Mesenchymal stem cell (in vitro differentiated cells and primary cell): Measurements from ENCODE around the gene SNAP23.

Source experiments
- DNase-seq: peaks from one replicate; pipeline ENCODE4 v3.0.0-alpha.2; 2013
- H2AFZ ChIP-seq: one replicate; pipeline ENCODE4 v1.6.1; 2013; ENCODE audit warnings: low read depth, mild to moderate bottlenecking, control low read depth, inconsistent platforms, low read length, moderate library complexity
- H2AK5ac ChIP-seq: 2 replicates; pipeline ENCODE4 v1.6.1; 2013; ENCODE audit warnings: low read length, moderate library complexity, mild to moderate bottlenecking, inconsistent platforms; ENCODE audit not compliant: severe bottlenecking
- H2BK120ac ChIP-seq: one replicate; pipeline ENCODE4 v1.6.1; 2013; ENCODE audit warnings: low read depth, mild to moderate bottlenecking, inconsistent platforms, low read length, moderate library complexity
- H2BK12ac ChIP-seq, 2 experiments: one replicate each; pipeline ENCODE4 v1.6.1; 2013; ENCODE audit warnings: inconsistent platforms in 2 of 2, low read length in 2 of 2, mild to moderate bottlenecking in 2 of 2, moderate library complexity in 2 of 2, control low read depth in 1 of 2
- H2BK15ac ChIP-seq: one replicate; pipeline ENCODE4 v1.6.1; 2013; ENCODE audit warnings: mild to moderate bottlenecking, low read depth, inconsistent platforms; ENCODE audit not compliant: poor library complexity, severe bottlenecking
- H2BK5ac ChIP-seq: 2 replicates; pipeline ENCODE4 v1.6.1; 2013; ENCODE audit warnings: low read depth, mild to moderate bottlenecking, low read length, control low read depth, inconsistent platforms; ENCODE audit not compliant: poor library complexity, severe bottlenecking
- H3K14ac ChIP-seq, 2 experiments: one replicate each; pipeline ENCODE4 v1.6.1; 2013; ENCODE audit warnings: inconsistent platforms in 2 of 2, low read length in 2 of 2, control low read depth in 1 of 2, mild to moderate bottlenecking in 1 of 2, moderate library complexity in 1 of 2
- H3K18ac ChIP-seq, 2 experiments: one replicate each; pipeline ENCODE4 v1.6.1; 2013; ENCODE audit warnings: inconsistent platforms in 2 of 2, low read length in 2 of 2, control low read depth in 1 of 2, low read depth in 1 of 2, mild to moderate bottlenecking in 1 of 2
- H3K23ac ChIP-seq, 2 experiments: one replicate each; pipeline ENCODE4 v1.6.1; 2013; ENCODE audit warnings: inconsistent platforms in 2 of 2, low read length in 2 of 2, mild to moderate bottlenecking in 2 of 2, moderate library complexity in 2 of 2, control low read depth in 1 of 2
- H3K27ac ChIP-seq: 2 replicates; pipeline ENCODE4 v1.5.1; 2013; ENCODE audit warnings: mild to moderate bottlenecking, moderate library complexity, low read length, control low read depth, inconsistent platforms; ENCODE audit not compliant: poor library complexity, severe bottlenecking
- H3K27me3 ChIP-seq, 2 experiments: 2 replicates each; pipeline versions ENCODE4 v1.6.1 to v1.7.0; 2013; ENCODE audit warnings: low read length in 2 of 2, mild to moderate bottlenecking in 2 of 2, moderate library complexity in 2 of 2, control low read depth in 1 of 2, inconsistent platforms in 1 of 2; ENCODE audit not compliant: control insufficient read depth in 1 of 2, insufficient read depth in 1 of 2
- H3K36me3 ChIP-seq, 2 experiments: 2 replicates each; pipeline versions ENCODE4 v1.6.1 to v1.7.0; 2013; ENCODE audit warnings: low read length in 2 of 2, control low read depth in 1 of 2, inconsistent platforms in 1 of 2, low read depth in 1 of 2, mild to moderate bottlenecking in 1 of 2; ENCODE audit not compliant: insufficient read depth in 2 of 2, control insufficient read depth in 1 of 2
- H3K4ac ChIP-seq, 2 experiments: one replicate each; pipeline ENCODE4 v1.6.1; 2013; ENCODE audit warnings: inconsistent platforms in 2 of 2, low read length in 2 of 2, mild to moderate bottlenecking in 2 of 2, moderate library complexity in 2 of 2, control low read depth in 1 of 2, low read depth in 1 of 2
- H3K4me1 ChIP-seq: 2 replicates; pipeline ENCODE4 v1.6.1; 2013; ENCODE audit warnings: low read depth, low read length, control low read depth; ENCODE audit not compliant: control insufficient read depth, insufficient read depth
- H3K4me2 ChIP-seq: 2 replicates; pipeline ENCODE4 v1.6.1; 2013; ENCODE audit warnings: low read length, mild to moderate bottlenecking, inconsistent platforms; ENCODE audit not compliant: poor library complexity, severe bottlenecking
- H3K4me3 ChIP-seq, 2 experiments: 2 replicates each; pipeline versions ENCODE4 v1.5.1 to v1.7.0; 2013; ENCODE audit warnings: low read length in 2 of 2, mild to moderate bottlenecking in 2 of 2, control low read depth in 1 of 2, low read depth in 1 of 2; ENCODE audit not compliant: insufficient read depth in 1 of 2
- H3K79me1 ChIP-seq: replicated peaks from 2 replicates; pipeline ENCODE4 v1.6.1; 2013; ENCODE audit warnings: mild to moderate bottlenecking, control low read depth, low read length, inconsistent platforms; ENCODE audit not compliant: poor library complexity, severe bottlenecking
- H3K9ac ChIP-seq: 2 replicates; pipeline ENCODE4 v1.7.0; 2013; ENCODE audit warnings: mild to moderate bottlenecking, low read length, moderate library complexity
- H3K9me3 ChIP-seq: 2 replicates; pipeline ENCODE4 v1.7.0; 2013; ENCODE audit warnings: mild to moderate bottlenecking, low read length; ENCODE audit not compliant: control insufficient read depth
- H4K8ac ChIP-seq: one replicate; pipeline ENCODE4 v1.6.1; 2013; ENCODE audit warnings: inconsistent platforms, mild to moderate bottlenecking, low read length, moderate library complexity
- H4K91ac ChIP-seq: one replicate; pipeline ENCODE4 v1.6.1; 2013; ENCODE audit warnings: mild to moderate bottlenecking, low read length, inconsistent platforms
- WGBS: methylation state at CpG from one replicate; pipeline ENCODE4 v1.1.7; 2013; ENCODE audit warnings: mixed read lengths; 5-methylcytosine and 5-hydroxymethylcytosine counted together

The SNAP23 gene

GRCh38 chr15:42544853-42545629 lies 49.6 kb downstream of the SNAP23 start:
- H2BK12ac ChIP-seq, result no peak overlapping the region
- H2AFZ ChIP-seq, result no peak overlapping the region
- H4K8ac ChIP-seq, result no peak overlapping the region
- no peak overlapping the region for H2BK15ac ChIP-seq
- no peak overlapping the region for H3K4me3 ChIP-seq
- H3K27ac ChIP-seq, result no peak overlapping the region
- H3K9ac ChIP-seq, result no peak overlapping the region
- peak; percentile 2 for DNase-seq
- no peak overlapping the region for H3K23ac ChIP-seq
- no peak overlapping the region for H2BK120ac ChIP-seq
- no peaks in the 10 kb centered on the region for H3K27me3 ChIP-seq
- H3K36me3 ChIP-seq, result peaks cover 11 to 46% of the 10 kb centered on the region in 2 experiments
- peaks cover 11% of the 10 kb centered on the region for H3K79me1 ChIP-seq
- H3K4me1 ChIP-seq, result peaks cover 2% of the 10 kb centered on the region
- H3K4ac ChIP-seq, result no peak overlapping the region
- H3K9me3 ChIP-seq, result no peaks in the 10 kb centered on the region
- H3K4me2 ChIP-seq, result no peak overlapping the region
- no peak overlapping the region for H3K18ac ChIP-seq
- no peak overlapping the region for H4K91ac ChIP-seq
- no peak overlapping the region for H2BK5ac ChIP-seq
- no peak overlapping the region for H2AK5ac ChIP-seq
- 94% methylated on average over 1 of the region's 4 CpGs for WGBS
- no peak overlapping the region for H3K14ac ChIP-seq

GRCh38 chr15:42547918-42548248 lies 52.4 kb downstream of the SNAP23 start:
- peaks cover 4% of the 10 kb centered on the region for H3K4me1 ChIP-seq
- 3% methylated on average over 9 of the region's 9 CpGs for whole genome bisulfite sequencing

GRCh38 chr15:42548249-42549031 lies 53.0 kb downstream of the SNAP23 start, which contains the start of the genes HAUS2 and LRRC57:
TSS of gene HAUS2 (plus strand) at chr15:42548838. CDS start at chr15:42548873, 35 bp downstream.
TSS of gene LRRC57 (minus strand) at chr15:42548793. CDS start at chr15:42548434, 359 bp downstream.
- Histone ChIP-seq H2BK12ac (no peak within 1 kb of the TSS), H3K36me3 (peaks cover 6 to 28% of the 10 kb centered on the region in 2 experiments), H3K18ac (peak within 1 kb of the TSS in 1 of 2 experiments; percentile 75), H2BK5ac (no peak within 1 kb of the TSS), H3K27me3 (no peaks in the 10 kb centered on the region), H3K9me3 (no peaks in the 10 kb centered on the region), H2BK15ac (peak within 1 kb of the TSS; percentile 60), H3K79me1 (peaks cover 15% of the 10 kb centered on the region), H3K4me2 (peak within 1 kb of the TSS; percentile 83), H3K4me3 (peak within 1 kb of the TSS; percentile 79 to 97), H3K23ac (no peak within 1 kb of the TSS), H3K14ac (peak within 1 kb of the TSS in 1 of 2 experiments; percentile 77), H4K8ac (peak within 1 kb of the TSS; percentile 45), H3K27ac (peak within 1 kb of the TSS; percentile 22), H2AFZ (peak within 1 kb of the TSS; percentile 46), H3K4me1 (peaks cover 4% of the 10 kb centered on the region), H3K4ac (peak within 1 kb of the TSS; percentile 3 to 52), H2BK120ac (no peak within 1 kb of the TSS), H3K9ac (peak within 1 kb of the TSS; percentile 94), H4K91ac (peak within 1 kb of the TSS; percentile 14), H2AK5ac (no peak within 1 kb of the TSS)
- under 1% methylated on average over 71 of the region's 71 CpGs for WGBS
- peak; percentile 88 for DNase-seq

More at GRCh38 chr15:42547918-42548248, 52.4 kb downstream of the SNAP23 start:
- peak overlapping the region; percentile 79 to 97 for H3K4me3 ChIP-seq
- H2AFZ ChIP-seq, result peak overlapping the region; percentile 46
- H3K4me2 ChIP-seq, result peak overlapping the region; percentile 83
- H3K14ac ChIP-seq, result no peak overlapping the region
- H4K8ac ChIP-seq, result no peak overlapping the region
- H3K27me3 ChIP-seq, result no peaks in the 10 kb centered on the region
- no peak overlapping the region for H2AK5ac ChIP-seq
- H3K9ac ChIP-seq, result peak overlapping the region; percentile 94
- no peak overlapping the region for H2BK12ac ChIP-seq
- H3K18ac ChIP-seq, result no peak overlapping the region
- H2BK120ac ChIP-seq, result no peak overlapping the region
- H4K91ac ChIP-seq, result no peak overlapping the region
- no peak overlapping the region for H2BK15ac ChIP-seq
- no peak overlapping the region for H2BK5ac ChIP-seq
- no peak for DNase-seq
- peak overlapping the region in 1 of 2 experiments; percentile 3 for H3K4ac ChIP-seq
- peak overlapping the region; percentile 2 for H3K27ac ChIP-seq
- peaks cover 15% of the 10 kb centered on the region for H3K79me1 ChIP-seq
- H3K9me3 ChIP-seq, result no peaks in the 10 kb centered on the region
- H3K36me3 ChIP-seq, result peaks cover 9 to 31% of the 10 kb centered on the region in 2 experiments
- H3K23ac ChIP-seq, result no peak overlapping the region

- Histone ChIP-seq H3K27ac (peak overlapping the region; percentile 5), H2BK12ac (no peak overlapping the region), H2BK5ac (no peak overlapping the region), H3K9me3 (no peaks in the 10 kb centered on the region), H2AFZ (peak overlapping the region; percentile 46), H4K8ac (peak overlapping the region; percentile 45), H3K14ac (peak overlapping the region in 1 of 2 experiments; percentile 77), H3K18ac (peak overlapping the region in 1 of 2 experiments; percentile 75), H3K23ac (no peak overlapping the region), H3K4me3 (peak overlapping the region; percentile 79 to 97), H2BK15ac (peak overlapping the region; percentile 60), H2BK120ac (no peak overlapping the region), H3K4me2 (peak overlapping the region; percentile 83), H2AK5ac (no peak overlapping the region), H4K91ac (peak overlapping the region; percentile 14), H3K27me3 (no peaks in the 10 kb centered on the region), H3K36me3 (peaks cover 6 to 22% of the 10 kb centered on the region in 2 experiments), H3K4me1 (peaks cover 4% of the 10 kb centered on the region), H3K9ac (peak overlapping the region; percentile 94), H3K79me1 (peaks cover 15% of the 10 kb centered on the region), H3K4ac (peak overlapping the region; percentile 3 to 52)
- WGBS, result 0% methylated on average over 11 of the region's 15 CpGs
- peak; percentile 64 for DNase-seq
These were observed 53.6 kb downstream of the SNAP23 start for GRCh38 chr15:42549032-42549491.
